ENCODE measurements around the gene BDKRB2.

Gene BDKRB2

GRCh38 chr14:96272777-96273473, 68.3 kb downstream of the BDKRB2 start:
- no peak for DNase-seq

GRCh38 chr14:96273629-96274028, 69.0 kb downstream of the BDKRB2 start:
- no peak for DNase-seq

- no peak for DNase-seq
Measured at GRCh38 chr14:96274122-96274521, 69.5 kb downstream of the BDKRB2 start.

GRCh38 chr14:96274543-96274942, 69.9 kb downstream of the BDKRB2 start:
- DNase-seq: peak; percentile 91

- DNase-seq: peak; percentile 88
Measured at GRCh38 chr14:96275177-96276112, 70.8 kb downstream of the BDKRB2 start.

- no peak for DNase-seq
Measured at GRCh38 chr14:96277890-96278289, 73.3 kb downstream of the BDKRB2 start.

- DNase-seq: peak; percentile 71
Measured at GRCh38 chr14:96279564-96279963, 74.9 kb downstream of the BDKRB2 start.

- no peak for DNase-seq
Measured at GRCh38 chr14:96280104-96280503, 75.5 kb downstream of the BDKRB2 start.

- no peak for DNase-seq
Measured at GRCh38 chr14:96281486-96281885, 76.8 kb downstream of the BDKRB2 start.

- no peak for DNase-seq
Measured at GRCh38 chr14:96284008-96284407, 79.4 kb downstream of the BDKRB2 start.

- no peak for DNase-seq
Measured at GRCh38 chr14:96284430-96284829, 79.8 kb downstream of the BDKRB2 start.

GRCh38 chr14:96285667-96286066, 81.0 kb downstream of the BDKRB2 start:
- DNase-seq: no peak

GRCh38 chr14:96286251-96286650, 81.6 kb downstream of the BDKRB2 start:
- no peak for DNase-seq

- DNase-seq: no peak
Measured at GRCh38 chr14:96287856-96288255, 83.2 kb downstream of the BDKRB2 start.
